ENCODE measurements around the gene NEK5. TPM values are rescaled to one million over a fixed set of nuclear protein-coding genes. Genes with fewer than 3 reads are reported as not detected.

The NEK5 gene
- total and polyA plus RNA-seq, 2 donors (not counting 3 experiments of a cell fraction or from before 2014, with no cell fraction given) = 0.03 to 0.18 TPM

- dilution Hi-C loops (cut with MboI; ENCODE audit: extremely low pct_ligation_motif_present, low sequenced_read_pairs) (no loop called here), intact Hi-C loops (cut with micrococcal nuclease) (no loop called here)
- H3K4me2 ChIP-seq (ENCODE audit: insufficient read depth, low read length) = no peak overlapping the region
- H3K4me1 ChIP-seq (ENCODE audit: control insufficient read depth, extremely low read depth, insufficient read depth, low read length) = no peaks in the 10 kb centered on the region
- H3K9ac ChIP-seq (replicated peaks; ENCODE audit: extremely low read depth, insufficient read depth, low read length) = no peak overlapping the region
- CTCF ChIA-PET = no interaction called here
- H3K27ac ChIP-seq (ENCODE audit: insufficient read depth, low read depth, low read length) = no peak overlapping the region
- no peaks in the 10 kb centered on the region for H3K9me1 ChIP-seq (replicated peaks; ENCODE audit: control insufficient read depth, extremely low read depth, insufficient read depth, low read length)
- no peaks in the 10 kb centered on the region for H3K36me3 ChIP-seq (ENCODE audit: control insufficient read depth in 2 of 2, extremely low read depth in 1 of 2, insufficient read depth in 2 of 2, low read length in 2 of 2)
- DNase-seq (ENCODE audit: low read depth, low spot score) (no peak), FAIRE-seq (no peak)
- TF ChIP-seq EZH2 (IDR thresholded peaks at IDR 0.05; ENCODE audit: borderline replicate concordance, low read depth, low read length, severe bottlenecking) (no peak), JUN (IDR thresholded peaks at IDR 0.05; ENCODE audit: borderline replicate concordance, insufficient read depth, insufficient read length, low read depth) (no peak), MYC (IDR thresholded peaks at IDR 0.05; ENCODE audit: low read depth, low read length) (no peak), GATA2 (IDR thresholded peaks at IDR 0.05; ENCODE audit: insufficient read depth, insufficient read length, low read depth, low read length) (no peak), POLR2A (IDR thresholded peaks at IDR 0.05; ENCODE audit: low read depth, low read length) (no peak), POLR2AphosphoS5 (IDR thresholded peaks at IDR 0.05; ENCODE audit: insufficient read depth, low read depth, low read length) (no peak), FOS (IDR thresholded peaks at IDR 0.05; ENCODE audit: borderline replicate concordance, insufficient read depth, low read length) (no peak)
- TF ChIP-seq, protein P1, sequence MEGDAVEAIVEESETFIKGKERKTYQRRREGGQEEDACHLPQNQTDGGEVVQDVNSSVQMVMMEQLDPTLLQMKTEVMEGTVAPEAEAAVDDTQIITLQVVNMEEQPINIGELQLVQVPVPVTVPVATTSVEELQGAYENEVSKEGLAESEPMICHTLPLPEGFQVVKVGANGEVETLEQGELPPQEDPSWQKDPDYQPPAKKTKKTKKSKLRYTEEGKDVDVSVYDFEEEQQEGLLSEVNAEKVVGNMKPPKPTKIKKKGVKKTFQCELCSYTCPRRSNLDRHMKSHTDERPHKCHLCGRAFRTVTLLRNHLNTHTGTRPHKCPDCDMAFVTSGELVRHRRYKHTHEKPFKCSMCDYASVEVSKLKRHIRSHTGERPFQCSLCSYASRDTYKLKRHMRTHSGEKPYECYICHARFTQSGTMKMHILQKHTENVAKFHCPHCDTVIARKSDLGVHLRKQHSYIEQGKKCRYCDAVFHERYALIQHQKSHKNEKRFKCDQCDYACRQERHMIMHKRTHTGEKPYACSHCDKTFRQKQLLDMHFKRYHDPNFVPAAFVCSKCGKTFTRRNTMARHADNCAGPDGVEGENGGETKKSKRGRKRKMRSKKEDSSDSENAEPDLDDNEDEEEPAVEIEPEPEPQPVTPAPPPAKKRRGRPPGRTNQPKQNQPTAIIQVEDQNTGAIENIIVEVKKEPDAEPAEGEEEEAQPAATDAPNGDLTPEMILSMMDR (IDR thresholded peaks at IDR 0.05; ENCODE audit: extremely low read depth in 1 of 2, insufficient read depth in 1 of 2, low read depth in 1 of 2, low read length in 2 of 2) = no peak
- TF ChIP-seq, protein P2, sequence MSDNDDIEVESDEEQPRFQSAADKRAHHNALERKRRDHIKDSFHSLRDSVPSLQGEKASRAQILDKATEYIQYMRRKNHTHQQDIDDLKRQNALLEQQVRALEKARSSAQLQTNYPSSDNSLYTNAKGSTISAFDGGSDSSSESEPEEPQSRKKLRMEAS (IDR thresholded peaks at IDR 0.05; ENCODE audit: insufficient read depth, insufficient read length) = no peak
- no TSS peak for BruUV-seq (replicated peaks)
- H3K79me2 ChIP-seq (ENCODE audit: control insufficient read depth, insufficient read depth, low read length) = no peaks in the 10 kb centered on the region
- H3K27me3 ChIP-seq (ENCODE audit: control insufficient read depth in 2 of 2, insufficient read depth in 2 of 2, low read length in 2 of 2) = no peaks in the 10 kb centered on the region
- POLR2A ChIA-PET = no interaction called here
- no peaks in the 10 kb centered on the region for H4K20me1 ChIP-seq (replicated peaks; ENCODE audit: control insufficient read depth, extremely low read depth, insufficient read depth, low read length)
- H2AFZ ChIP-seq (ENCODE audit: low read depth, low read length) = no peak overlapping the region
- no peak overlapping the region for H3K4me3 ChIP-seq (replicated peaks in 1 of 3; ENCODE audit: insufficient read depth in 1 of 3, low read depth in 1 of 3, low read length in 3 of 3)
- no peaks in the 10 kb centered on the region for H3K9me3 ChIP-seq (replicated peaks; ENCODE audit: control insufficient read depth, insufficient read depth, low read length)
Measured at GRCh38 chr13:52036037-52036436, 92.8 kb downstream of the NEK5 start.

All from endothelial cell of umbilical vein (primary cell).